CD14-positive monocyte (primary cell): ENCODE results near the gene STK32C. TPM values are rescaled to one million over a fixed set of nuclear protein-coding genes. Genes with fewer than 3 reads are reported as not detected.

ENCODE experiments used
- DNase-seq, 3 donors: peaks; one replicate each; pipeline ENCODE4 v3.0.0-alpha.2; 2011 to 2022
- H2AFZ ChIP-seq: 2 replicates; pipeline ENCODE4 v1.6.0; 2012; ENCODE audit warnings: mild to moderate bottlenecking, low read depth, low read length, inconsistent platforms; ENCODE audit not compliant: insufficient read depth, poor library complexity, severe bottlenecking
- H3K27ac ChIP-seq, 2 donors: 1 replicate in 1 of 2; 2 replicates in 1 of 2; pipeline ENCODE4 v1.5.1; 2012 to 2013; ENCODE audit warnings: low read length in 2 of 2, control low read depth in 1 of 2, inconsistent platforms in 1 of 2, low read depth in 1 of 2, mild to moderate bottlenecking in 1 of 2
- H3K27me3 ChIP-seq, 2 donors: one replicate each; pipeline versions ENCODE4 v1.6.0 to v1.6.1; 2011 to 2013; ENCODE audit warnings: low read length in 2 of 2; ENCODE audit not compliant: control insufficient read depth in 2 of 2, insufficient read depth in 2 of 2
- H3K36me3 ChIP-seq, 2 donors: replicated peaks in 1 of 2; 1 replicate in 1 of 2; 2 replicates in 1 of 2; pipeline versions ENCODE4 v1.5.1 to v1.6.1; 2012 to 2013; ENCODE audit warnings: low read length in 2 of 2, control low read depth in 1 of 2, inconsistent platforms in 1 of 2, mild to moderate bottlenecking in 1 of 2; ENCODE audit not compliant: insufficient read depth in 2 of 2, control insufficient read depth in 1 of 2
- H3K4me1 ChIP-seq, 2 donors: 1 replicate in 1 of 2; 2 replicates in 1 of 2; pipeline versions ENCODE4 v1.5.1 to v1.6.1; 2012 to 2013; ENCODE audit warnings: low read length in 2 of 2, control low read depth in 1 of 2, inconsistent platforms in 1 of 2, mild to moderate bottlenecking in 1 of 2, moderate library complexity in 1 of 2; ENCODE audit not compliant: insufficient read depth in 2 of 2, control insufficient read depth in 1 of 2
- H3K4me2 ChIP-seq: replicated peaks from 2 replicates; pipeline ENCODE3; 2012; ENCODE audit warnings: low read length, moderate library complexity, mild to moderate bottlenecking; ENCODE audit not compliant: poor library complexity, severe bottlenecking; ENCODE audit errors: extremely low read depth
- H3K4me3 ChIP-seq, 3 experiments: fragments of 200-600 bp in 1 of 3; sonication (generic) in 1 of 3; replicated peaks in 1 of 3; 1 replicate in 2 of 3; 2 replicates in 1 of 3; pipeline ENCODE4 v1.5.1; 2011 to 2013; ENCODE audit warnings: low read length in 3 of 3, mild to moderate bottlenecking in 3 of 3, control low read depth in 2 of 3, low read depth in 2 of 3, inconsistent platforms in 1 of 3, moderate library complexity in 1 of 3
- H3K79me2 ChIP-seq: 2 replicates; pipeline ENCODE4 v1.6.0; 2012; ENCODE audit warnings: mild to moderate bottlenecking, control low read depth, inconsistent platforms, low read length, moderate library complexity; ENCODE audit not compliant: insufficient read depth
- H3K9ac ChIP-seq: 2 replicates; pipeline ENCODE4 v1.6.0; 2017; ENCODE audit warnings: low read length, mild to moderate bottlenecking; ENCODE audit not compliant: insufficient read depth, poor library complexity, severe bottlenecking
- H3K9me3 ChIP-seq, 2 donors: replicated peaks in 1 of 2; 1 replicate in 1 of 2; 2 replicates in 1 of 2; pipeline versions ENCODE4 v1.5.1 to v1.6.1; 2012 to 2013; ENCODE audit warnings: low read length in 2 of 2, control low read depth in 1 of 2; ENCODE audit not compliant: control insufficient read depth in 1 of 2, insufficient read depth in 1 of 2
- H4K20me1 ChIP-seq: 2 replicates; pipeline ENCODE4 v1.6.0; 2012; ENCODE audit warnings: mild to moderate bottlenecking, low read length, control low read depth, moderate library complexity; ENCODE audit not compliant: insufficient read depth
- H3K27ac Mint-ChIP-seq, 7 donors: one replicate each; pipeline ENCODE4 v1.8.0; 2020; ENCODE audit warnings: mild to moderate bottlenecking in 7 of 7, mixed read lengths in 7 of 7, moderate library complexity in 6 of 7, inconsistent platforms in 2 of 7
- H3K27me3 Mint-ChIP-seq, 3 donors: one replicate each; pipeline ENCODE4 v1.8.0; 2021 to 2022; ENCODE audit warnings: low read depth in 3 of 3, mild to moderate bottlenecking in 3 of 3, mixed read lengths in 3 of 3, moderate library complexity in 3 of 3, inconsistent platforms in 1 of 3
- H3K36me3 Mint-ChIP-seq, 2 donors: one replicate each; pipeline ENCODE4 v1.8.0; 2020; ENCODE audit warnings: mixed read lengths in 2 of 2, inconsistent platforms in 1 of 2, mild to moderate bottlenecking in 1 of 2
- H3K4me1 Mint-ChIP-seq: one replicate; pipeline ENCODE4 v1.8.0; 2020; ENCODE audit warnings: mild to moderate bottlenecking, mixed read lengths
- H3K4me3 Mint-ChIP-seq, 2 donors: one replicate each; pipeline ENCODE4 v1.8.0; 2020; ENCODE audit warnings: mild to moderate bottlenecking in 2 of 2, mixed read lengths in 2 of 2, moderate library complexity in 1 of 2
- H3K9me3 Mint-ChIP-seq, 7 donors: one replicate each; pipeline ENCODE4 v1.8.0; 2020 to 2022; ENCODE audit warnings: mixed read lengths in 7 of 7, mild to moderate bottlenecking in 6 of 7, moderate library complexity in 6 of 7, inconsistent platforms in 2 of 7
- WGBS: methylation state at CpG from one replicate; pipeline ENCODE4 v1.1.5; 2013; ENCODE audit warnings: missing lambda C conversion rate; ENCODE audit not compliant: insufficient coverage; 5-methylcytosine and 5-hydroxymethylcytosine counted together
- intact Hi-C, 2 donors: fragments of 100-400 bp; cut with micrococcal nuclease; formaldehyde crosslinking; loops; one replicate each; pipeline versions ENCODE4 v1.15.0 to v1.15.1; 2023
- polyA plus RNA-seq, 3 donors: library from polyadenylated mRNA; depleted of rRNA in 1 of 3; unstranded in 2 of 3; stranded (reverse) in 1 of 3; fragments of 300-500 nt in 2 of 3; fragments of >200 nt in 1 of 3; fragmentation: Illumina TruSeq in 2 of 3; gene quantifications; 1 replicate in 2 of 3; 2 replicates in 1 of 3; pipeline ENCODE4 v1.2.3, GENCODE V29; 2012 to 2021
- TF ChIP-seq, protein P1 (sequence below): fragments of 200-600 bp; IDR thresholded peaks from one replicate; pipeline ENCODE4 v1.8.0; 2022; ENCODE audit warnings: antibody characterized with exemption, mild to moderate bottlenecking

Gene STK32C
- polyA plus RNA-seq, 3 donors, result 13.6 to 22.8 (median 18.4) TPM

DNA sequence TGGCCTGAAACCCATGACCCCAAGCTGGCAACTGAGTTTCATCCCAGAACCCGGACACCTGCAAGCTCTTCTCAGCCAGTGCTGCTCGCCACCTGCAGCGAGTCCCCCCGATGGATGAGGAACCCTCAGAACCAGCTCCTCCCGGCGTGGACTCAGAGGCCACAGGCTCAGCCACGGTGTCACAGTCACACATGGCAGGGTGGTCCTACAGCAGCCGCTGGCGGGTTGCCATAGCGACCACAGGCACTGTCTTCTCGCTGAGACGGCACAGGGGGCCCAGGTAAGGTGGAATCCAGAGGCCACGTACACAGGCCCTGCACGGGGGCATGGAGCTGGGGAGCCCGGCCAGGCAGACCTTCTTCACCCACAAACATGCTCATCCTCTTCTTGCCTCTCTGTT is 67.6 kb downstream of the STK32C start:
- TF ChIP-seq, protein P1, sequence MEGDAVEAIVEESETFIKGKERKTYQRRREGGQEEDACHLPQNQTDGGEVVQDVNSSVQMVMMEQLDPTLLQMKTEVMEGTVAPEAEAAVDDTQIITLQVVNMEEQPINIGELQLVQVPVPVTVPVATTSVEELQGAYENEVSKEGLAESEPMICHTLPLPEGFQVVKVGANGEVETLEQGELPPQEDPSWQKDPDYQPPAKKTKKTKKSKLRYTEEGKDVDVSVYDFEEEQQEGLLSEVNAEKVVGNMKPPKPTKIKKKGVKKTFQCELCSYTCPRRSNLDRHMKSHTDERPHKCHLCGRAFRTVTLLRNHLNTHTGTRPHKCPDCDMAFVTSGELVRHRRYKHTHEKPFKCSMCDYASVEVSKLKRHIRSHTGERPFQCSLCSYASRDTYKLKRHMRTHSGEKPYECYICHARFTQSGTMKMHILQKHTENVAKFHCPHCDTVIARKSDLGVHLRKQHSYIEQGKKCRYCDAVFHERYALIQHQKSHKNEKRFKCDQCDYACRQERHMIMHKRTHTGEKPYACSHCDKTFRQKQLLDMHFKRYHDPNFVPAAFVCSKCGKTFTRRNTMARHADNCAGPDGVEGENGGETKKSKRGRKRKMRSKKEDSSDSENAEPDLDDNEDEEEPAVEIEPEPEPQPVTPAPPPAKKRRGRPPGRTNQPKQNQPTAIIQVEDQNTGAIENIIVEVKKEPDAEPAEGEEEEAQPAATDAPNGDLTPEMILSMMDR, result no peak
- H3K27ac Mint-ChIP-seq, result no peak overlapping the region
- intact Hi-C loops, result no loop called here

DNA sequence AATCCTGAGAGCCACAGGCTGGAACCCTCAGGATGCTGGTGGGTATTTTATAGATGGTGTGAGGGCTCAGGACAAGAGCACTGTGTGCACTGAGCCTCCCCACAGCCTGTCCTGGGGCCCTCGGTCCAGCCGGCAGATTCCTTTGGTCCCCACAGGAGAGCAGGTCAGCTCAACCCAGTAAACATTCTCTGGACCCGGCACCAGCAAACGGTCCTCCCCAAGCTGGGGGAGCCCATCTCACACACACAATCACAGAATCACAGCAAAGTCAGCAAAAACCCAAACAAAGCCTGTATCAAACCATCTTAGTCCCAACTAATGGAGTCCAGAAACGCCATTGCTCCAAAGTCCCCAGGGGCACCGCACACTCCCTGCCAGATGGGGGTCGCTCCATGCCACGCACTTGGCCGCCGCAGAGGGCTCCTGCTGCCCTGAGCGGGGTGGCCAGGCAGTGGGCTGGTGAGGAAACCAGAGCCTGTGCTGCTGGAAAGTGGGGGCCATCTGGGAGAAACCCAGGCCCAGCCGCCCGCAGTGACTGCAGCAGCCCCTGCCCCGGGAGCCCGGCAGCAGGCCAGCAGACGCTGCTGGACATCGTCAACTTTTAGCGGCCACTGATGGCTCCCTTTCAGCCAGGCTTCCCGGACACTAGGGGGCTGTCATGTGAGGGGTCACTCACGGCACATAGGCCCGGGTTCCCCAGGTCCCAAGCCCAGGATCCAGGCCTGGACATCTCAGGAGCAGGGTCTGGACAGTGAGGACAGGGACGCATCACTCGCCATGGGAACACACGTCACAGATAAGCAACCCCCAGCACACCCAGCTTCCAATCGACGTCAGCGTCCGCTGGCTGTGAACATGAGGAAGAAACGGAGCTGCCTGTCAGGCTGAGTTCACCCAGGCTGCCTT is 68.4 kb downstream of the STK32C start:
- peaks cover 0 to 8% of the 10 kb centered on the region in 2 donors for H3K36me3 ChIP-seq
- H3K79me2 ChIP-seq, result no peaks in the 10 kb centered on the region
- peaks cover 0 to 9% (median 5%) of the 10 kb centered on the region in 3 donors for H3K27me3 Mint-ChIP-seq
- peaks cover 8% of the 10 kb centered on the region in 2 donors for H3K36me3 Mint-ChIP-seq
- H4K20me1 ChIP-seq, result peaks cover 6% of the 10 kb centered on the region
- no peak overlapping the region for H2AFZ ChIP-seq
- no peak overlapping the region for H3K9ac ChIP-seq
- WGBS, result 93% methylated on average over 28 of the region's 29 CpGs
- TF ChIP-seq, protein P1, result no peak
- no peak overlapping the region for H3K4me2 ChIP-seq
- no peak overlapping the region for H3K4me3 ChIP-seq
- DNase-seq, result no peak
- intact Hi-C loops, result loop anchor here in 1 of 2 donors (10.0 kb wide), 1 partner anchor 65 kb away; the partner anchor contains the start of gene STK32C
- no peak overlapping the region for H3K27ac Mint-ChIP-seq
- H3K4me1 Mint-ChIP-seq, result peaks cover 4% of the 10 kb centered on the region
- no peaks in the 10 kb centered on the region for H3K4me1 ChIP-seq
- H3K27ac ChIP-seq, result no peak overlapping the region
- no peaks in the 10 kb centered on the region for H3K9me3 ChIP-seq
- H3K4me3 Mint-ChIP-seq, result no peak overlapping the region
- H3K27me3 ChIP-seq, result peaks cover 0 to 4% of the 10 kb centered on the region in 2 donors
- H3K9me3 Mint-ChIP-seq, result peaks cover 0 to 3% (median 0%) of the 10 kb centered on the region in 7 donors

More for the DNA sequence above, 67.6 kb downstream of the STK32C start:
- Mint-ChIP-seq H3K4me1 (peaks cover 4% of the 10 kb centered on the region), H3K36me3 (peaks cover 13 to 14% of the 10 kb centered on the region in 2 donors), H3K27me3 (peaks cover 1 to 9% (median 5%) of the 10 kb centered on the region in 3 donors), H3K9me3 (peaks cover 0 to 3% (median 0%) of the 10 kb centered on the region in 7 donors), H3K4me3 (no peak overlapping the region)
- Histone ChIP-seq H3K79me2 (no peaks in the 10 kb centered on the region), H3K27me3 (no peaks in the 10 kb centered on the region), H3K27ac (no peak overlapping the region), H3K4me1 (no peaks in the 10 kb centered on the region), H3K9me3 (no peaks in the 10 kb centered on the region), H2AFZ (no peak overlapping the region), H3K4me3 (no peak overlapping the region), H3K9ac (no peak overlapping the region), H3K36me3 (peaks cover 0 to 8% of the 10 kb centered on the region in 2 donors), H4K20me1 (peaks cover 6% of the 10 kb centered on the region), H3K4me2 (no peak overlapping the region)
- DNase-seq, result no peak
- 93% methylated on average over 12 of the region's 15 CpGs for WGBS
